ENCODE data around the gene ZNF74. TPM values are rescaled to one million over a fixed set of nuclear protein-coding genes. Genes with fewer than 3 reads are reported as not detected.

ZNF74 gene
- total and polyA plus RNA-seq, 7 donors, result 1.4 to 18.8 (median 11.4) TPM

DNA sequence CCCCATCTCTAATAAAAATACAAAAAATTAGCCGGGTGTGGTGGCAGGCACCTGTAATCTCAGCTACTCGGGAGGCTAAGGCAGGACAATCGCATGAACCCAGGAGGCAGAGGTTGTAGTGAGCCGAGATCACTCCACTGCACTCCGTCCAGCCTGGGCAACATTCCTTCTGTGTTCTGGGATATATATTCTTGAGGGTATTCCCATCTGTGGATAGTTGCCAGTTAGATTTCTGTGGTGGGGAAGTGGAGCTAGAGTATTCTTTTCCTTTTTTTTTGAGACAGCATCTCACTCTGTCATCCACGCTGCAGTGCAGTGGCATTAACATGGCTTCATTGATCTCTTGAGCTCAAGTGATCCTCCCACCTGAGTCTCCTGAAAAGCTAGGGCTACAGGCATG, 9.1 kb upstream of the ZNF74 start:
- H3K4me1 ChIP-seq, result no peaks in the 10 kb centered on the region
- H3K27ac ChIP-seq, result no peak overlapping the region
- no peak for TF ChIP-seq EP300 (IDR thresholded peaks at IDR 0.05)
- no peak for TF ChIP-seq POLR2A (IDR thresholded peaks at IDR 0.05)
- TF ChIP-seq, protein P1, sequence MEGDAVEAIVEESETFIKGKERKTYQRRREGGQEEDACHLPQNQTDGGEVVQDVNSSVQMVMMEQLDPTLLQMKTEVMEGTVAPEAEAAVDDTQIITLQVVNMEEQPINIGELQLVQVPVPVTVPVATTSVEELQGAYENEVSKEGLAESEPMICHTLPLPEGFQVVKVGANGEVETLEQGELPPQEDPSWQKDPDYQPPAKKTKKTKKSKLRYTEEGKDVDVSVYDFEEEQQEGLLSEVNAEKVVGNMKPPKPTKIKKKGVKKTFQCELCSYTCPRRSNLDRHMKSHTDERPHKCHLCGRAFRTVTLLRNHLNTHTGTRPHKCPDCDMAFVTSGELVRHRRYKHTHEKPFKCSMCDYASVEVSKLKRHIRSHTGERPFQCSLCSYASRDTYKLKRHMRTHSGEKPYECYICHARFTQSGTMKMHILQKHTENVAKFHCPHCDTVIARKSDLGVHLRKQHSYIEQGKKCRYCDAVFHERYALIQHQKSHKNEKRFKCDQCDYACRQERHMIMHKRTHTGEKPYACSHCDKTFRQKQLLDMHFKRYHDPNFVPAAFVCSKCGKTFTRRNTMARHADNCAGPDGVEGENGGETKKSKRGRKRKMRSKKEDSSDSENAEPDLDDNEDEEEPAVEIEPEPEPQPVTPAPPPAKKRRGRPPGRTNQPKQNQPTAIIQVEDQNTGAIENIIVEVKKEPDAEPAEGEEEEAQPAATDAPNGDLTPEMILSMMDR (IDR thresholded peaks at IDR 0.05), result no peak
- TF ChIP-seq POLR2AphosphoS5 (IDR thresholded peaks at IDR 0.05), result no peak
- intact Hi-C loops (cut with DNase I), result no loop called here
- DNase-seq, result no peak
- H3K9me3 ChIP-seq, result no peaks in the 10 kb centered on the region
- H3K36me3 ChIP-seq, result no peaks in the 10 kb centered on the region
- H3K27me3 ChIP-seq, result peaks cover 0 to 17% (median 0%) of the 10 kb centered on the region in 3 donors
- WGBS, 2 donors, result 85 to 94% methylated on average over 6 of the region's 6 CpGs
- H3K4me3 ChIP-seq, result no peak overlapping the region

DNA sequence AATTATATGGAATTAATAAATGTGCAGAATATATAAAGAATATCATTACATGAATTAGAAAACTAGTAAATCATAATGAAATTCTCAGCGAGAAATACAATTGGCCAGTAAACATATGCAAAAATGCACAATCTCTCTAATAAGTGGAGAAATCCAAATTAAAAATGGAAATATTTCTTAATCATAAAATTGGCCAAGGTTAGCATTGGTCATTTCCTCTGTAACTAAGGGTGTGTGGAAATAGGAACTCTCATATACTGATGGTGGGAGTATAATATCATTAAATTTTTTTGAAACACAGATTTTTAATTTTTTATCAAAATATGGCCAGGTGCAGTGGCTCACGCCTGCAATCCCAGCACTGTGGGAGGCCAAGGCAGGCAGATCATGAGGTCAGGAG, 7.6 kb upstream of the ZNF74 start:
- 85 to 89% methylated on average over 2 of the region's 2 CpGs for WGBS, 2 donors
- H3K4me3 ChIP-seq, result no peak overlapping the region
- peaks cover 0 to 17% (median 0%) of the 10 kb centered on the region in 3 donors for H3K27me3 ChIP-seq
- H3K4me1 ChIP-seq, result no peaks in the 10 kb centered on the region
- H3K9me3 ChIP-seq, result no peaks in the 10 kb centered on the region
- DNase-seq, result no peak
- TF ChIP-seq POLR2A (IDR thresholded peaks at IDR 0.05) (no peak), EP300 (IDR thresholded peaks at IDR 0.05) (no peak)
- intact Hi-C loops (cut with DNase I), result no loop called here
- H3K36me3 ChIP-seq, result no peaks in the 10 kb centered on the region
- H3K27ac ChIP-seq, result no peak overlapping the region

DNA sequence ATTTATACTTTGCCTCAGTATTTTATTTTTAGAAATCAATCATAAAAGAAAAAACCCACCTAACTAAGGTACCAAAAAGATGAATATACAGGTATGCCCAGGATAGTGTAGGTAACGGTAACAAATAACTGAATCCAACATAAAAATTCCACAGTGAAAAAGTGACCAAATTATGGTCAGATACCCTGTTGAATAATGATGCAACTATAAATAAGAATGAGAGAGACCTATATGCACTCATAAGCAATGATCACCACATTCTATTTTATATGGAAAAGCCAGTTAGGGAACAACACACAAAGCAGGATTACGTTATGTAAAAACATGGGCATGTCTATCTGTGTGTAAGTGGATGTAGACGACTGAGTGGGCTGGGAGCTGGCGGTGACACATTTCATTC, 7.0 kb upstream of the ZNF74 start:
- no peak overlapping the region for H3K4me3 ChIP-seq
- DNase-seq, result no peak
- intact Hi-C loops (cut with DNase I), result no loop called here

DNA sequence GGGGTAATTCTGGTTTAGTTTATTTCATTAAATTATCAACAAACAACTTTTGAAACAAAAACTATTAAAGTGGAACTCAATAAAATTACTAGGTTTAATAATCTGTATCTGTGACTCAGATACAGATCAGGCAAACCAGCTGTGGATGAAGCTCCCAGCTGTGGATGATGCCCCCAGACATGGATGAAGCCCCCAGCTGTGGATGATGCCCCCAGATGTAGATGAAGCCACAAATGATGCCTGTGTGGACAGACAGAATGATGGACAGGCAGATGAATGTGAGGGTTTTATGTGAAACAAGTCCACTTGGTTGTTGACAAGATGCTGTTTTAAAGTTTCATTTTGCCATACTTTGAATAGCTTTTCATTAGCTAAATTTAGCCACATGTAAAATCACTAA, 5.8 kb upstream of the ZNF74 start:
- Histone ChIP-seq H3K27me3 (peaks cover 0 to 17% (median 0%) of the 10 kb centered on the region in 3 donors), H3K9me3 (no peaks in the 10 kb centered on the region), H3K36me3 (no peaks in the 10 kb centered on the region), H3K4me3 (no peak overlapping the region), H3K4me1 (peaks cover 0 to under 1% (median under 1%) of the 10 kb centered on the region in 4 donors), H3K27ac (no peak overlapping the region)
- TF ChIP-seq, protein P1 (IDR thresholded peaks at IDR 0.05), result no peak
- TF ChIP-seq EP300 (IDR thresholded peaks at IDR 0.05) (no peak), POLR2A (IDR thresholded peaks at IDR 0.05) (no peak), POLR2AphosphoS5 (IDR thresholded peaks at IDR 0.05) (no peak)
- intact Hi-C loops (cut with DNase I), result no loop called here
- DNase-seq, result no peak

More for the DNA sequence above, 7.0 kb upstream of the ZNF74 start:
- WGBS, 2 donors, result 86 to 92% methylated on average over 4 of the region's 4 CpGs
- no peaks in the 10 kb centered on the region for H3K36me3 ChIP-seq
- TF ChIP-seq EP300 (IDR thresholded peaks at IDR 0.05) (no peak), POLR2AphosphoS5 (IDR thresholded peaks at IDR 0.05) (no peak), POLR2A (IDR thresholded peaks at IDR 0.05) (no peak)
- TF ChIP-seq, protein P1 (IDR thresholded peaks at IDR 0.05), result no peak
- no peak overlapping the region for H3K27ac ChIP-seq
- no peaks in the 10 kb centered on the region for H3K9me3 ChIP-seq
- H3K4me1 ChIP-seq, result no peaks in the 10 kb centered on the region
- H3K27me3 ChIP-seq, result peaks cover 0 to 17% (median 0%) of the 10 kb centered on the region in 3 donors

DNA sequence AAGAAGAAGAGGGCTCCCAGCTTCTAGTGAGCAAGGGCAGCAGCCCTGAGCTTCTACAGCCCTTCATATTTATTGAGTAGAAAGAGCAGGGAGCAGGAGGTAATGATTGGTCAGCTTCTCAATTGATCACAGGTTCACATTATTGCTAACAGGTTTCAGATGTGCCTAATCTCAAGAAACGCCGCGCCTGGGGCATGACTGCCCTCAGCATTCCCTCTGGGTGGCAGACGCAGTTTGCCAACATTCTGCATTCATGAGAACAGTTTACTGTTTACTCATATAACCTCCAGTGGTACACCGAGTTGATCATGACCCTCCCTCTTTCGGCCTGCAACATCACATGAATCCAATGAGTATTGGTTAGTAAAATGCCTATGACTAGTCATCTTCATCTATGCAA, 4.7 kb upstream of the ZNF74 start:
- intact Hi-C loops (cut with DNase I), result no loop called here
- Histone ChIP-seq H3K9me3 (no peaks in the 10 kb centered on the region), H3K4me1 (peaks cover 0 to 6% (median 5%) of the 10 kb centered on the region in 4 donors), H3K27ac (no peak overlapping the region), H3K27me3 (peaks cover 0 to 17% (median 0%) of the 10 kb centered on the region in 3 donors), H3K4me3 (no peak overlapping the region), H3K36me3 (no peaks in the 10 kb centered on the region)
- TF ChIP-seq, protein P1 (IDR thresholded peaks at IDR 0.05), result no peak
- TF ChIP-seq POLR2A (IDR thresholded peaks at IDR 0.05), result no peak
- 93 to 94% methylated on average over 6 of the region's 6 CpGs for WGBS, 2 donors
- no peak for DNase-seq

Data from sigmoid colon (tissue), 7 donors.